HG03097 (cell line): Measurements from ENCODE around the gene DRAM1.
"Not testable (repeated sequence)": the region's sequence is repeated elsewhere in the genome, so short reads cannot be mapped to it uniquely, and the experiment has no call there.

Experiments
- ATAC-seq: cut with Tn5 transposase; IDR thresholded peaks from one replicate; pipeline ENCODE4 v1.9.1; 2021; ENCODE audit not compliant: unreplicated experiment, low FRiP score

Gene DRAM1

GRCh38 chr12:101876861-101877805 is at the start of gene DRAM1:
TSS of gene DRAM1 (plus strand) at chr12:101877580. CDS start at chr12:101877790, 210 bp downstream.
- ATAC-seq = peak; percentile 73

GRCh38 chr12:101828463-101829196 is 48.8 kb upstream of the DRAM1 start:
- no peak for ATAC-seq

GRCh38 chr12:101829639-101830366 is 47.6 kb upstream of the DRAM1 start:
- ATAC-seq = peak; percentile 2

GRCh38 chr12:101830367-101831325 is 46.7 kb upstream of the DRAM1 start, which contains the start of gene GNPTAB:
TSS of gene GNPTAB (minus strand) at chr12:101830959. CDS start at chr12:101830675, 284 bp downstream.
- ATAC-seq = peak; percentile 92

GRCh38 chr12:101832030-101832429 is 45.4 kb upstream of the DRAM1 start:
- no peak for ATAC-seq

GRCh38 chr12:101838628-101839323 is 38.6 kb upstream of the DRAM1 start:
- ATAC-seq = peak; percentile 53

GRCh38 chr12:101839324-101840283 is 37.8 kb upstream of the DRAM1 start:
- no peak for ATAC-seq

- no peak for ATAC-seq
These were observed 36.3 kb upstream of the DRAM1 start for GRCh38 chr12:101841069-101841468.

GRCh38 chr12:101845137-101845711 is 32.2 kb upstream of the DRAM1 start:
- no peak for ATAC-seq

- ATAC-seq = no peak
These were observed 30.1 kb upstream of the DRAM1 start for GRCh38 chr12:101847325-101847724.

- no peak for ATAC-seq
These were observed 27.2 kb upstream of the DRAM1 start for GRCh38 chr12:101850199-101850598.

GRCh38 chr12:101852998-101853397 is 24.4 kb upstream of the DRAM1 start:
- no peak for ATAC-seq

GRCh38 chr12:101854747-101855146 is 22.6 kb upstream of the DRAM1 start:
- peak; percentile 41 for ATAC-seq

- ATAC-seq = no peak
These were observed 22.0 kb upstream of the DRAM1 start for GRCh38 chr12:101855364-101855884.

GRCh38 chr12:101855976-101856375 is 21.4 kb upstream of the DRAM1 start:
- ATAC-seq = no peak

GRCh38 chr12:101856614-101857013 is 20.8 kb upstream of the DRAM1 start:
- not testable (repeated sequence) for ATAC-seq

- peak; percentile 41 for ATAC-seq
These were observed 20.3 kb upstream of the DRAM1 start for GRCh38 chr12:101857043-101857558.
